Left ventricle myocardium inferior (tissue), 1 donor: ENCODE results near the gene PPP1R2C. TPM values are rescaled to one million over a fixed set of nuclear protein-coding genes. Genes with fewer than 3 reads are reported as not detected.
A peak's percentile ranks its signal among the peaks of the same experiment; 100 is the strongest.

Source experiments
- DNase-seq: peaks from one replicate; pipeline ENCODE4 v3.0.0-alpha.2; 2020
- H3K27ac ChIP-seq: fragments of 200-600 bp; replicated peaks from 2 replicates; pipeline ENCODE4 v1.8.0; 2021
- H3K27me3 ChIP-seq: fragments of 200-600 bp; 2 replicates; pipeline ENCODE4 v1.8.0; 2021; ENCODE audit warnings: low read depth
- H3K36me3 ChIP-seq: fragments of 200-600 bp; 2 replicates; pipeline ENCODE4 v1.8.0; 2021
- H3K4me1 ChIP-seq: fragments of 200-600 bp; 2 replicates; pipeline ENCODE4 v1.8.0; 2021
- H3K4me3 ChIP-seq: fragments of 200-600 bp; 2 replicates; pipeline ENCODE4 v1.8.0; 2021; ENCODE audit warnings: mild to moderate bottlenecking, moderate library complexity
- H3K9me3 ChIP-seq: fragments of 200-600 bp; replicated peaks from 2 replicates; pipeline ENCODE4 v1.8.0; 2021
- intact Hi-C: fragments of 100-400 bp; cut with micrococcal nuclease; formaldehyde crosslinking; loops from one replicate; pipeline ENCODE4 v1.11.0; 2022
- total RNA-seq: library from RNA; stranded (reverse); fragmentation: NEBNext Ultra II Directional; extraction: Animal tissue kit (Norgen Biotek cat#: 25700); gene quantifications from one replicate; pipeline ENCODE4 v1.2.1, GENCODE V29; 2021
- TF ChIP-seq, protein P1 (sequence below): fragments of 200-600 bp; IDR thresholded peaks from 2 replicates; pipeline ENCODE4 v1.8.0; 2021; ENCODE audit warnings: antibody characterized with exemption, mild to moderate bottlenecking, borderline replicate concordance
- donor health status: DM: no; HTN: yes; CAD: no; lungs with severe emphysema.

PPP1R2C gene
- total RNA-seq, 1 donor from 2014 or later, result not detected

DNA sequence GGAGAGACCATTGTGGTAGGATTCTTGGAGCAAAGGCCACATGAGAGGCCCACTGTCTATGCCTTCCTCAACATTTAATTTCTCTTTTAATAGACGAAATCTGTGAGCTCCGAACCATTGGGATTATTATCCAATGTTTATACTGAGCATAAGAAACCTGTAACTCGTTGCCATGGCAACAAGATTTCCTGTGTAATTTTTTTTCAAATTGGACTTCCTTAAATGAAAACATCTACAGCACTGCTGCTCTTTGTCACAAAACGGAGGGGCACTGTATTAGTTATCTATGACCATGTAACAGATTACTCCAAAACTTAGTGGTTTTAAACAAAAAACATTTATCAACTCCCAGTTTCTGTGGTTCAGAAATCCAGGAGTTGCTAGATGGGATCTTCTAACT, 38.7 kb downstream of the PPP1R2C start:
- H3K36me3 ChIP-seq, result no peaks in the 10 kb centered on the region
- no peak for DNase-seq
- no peaks in the 10 kb centered on the region for H3K9me3 ChIP-seq
- no peaks in the 10 kb centered on the region for H3K4me1 ChIP-seq
- TF ChIP-seq, protein P1, sequence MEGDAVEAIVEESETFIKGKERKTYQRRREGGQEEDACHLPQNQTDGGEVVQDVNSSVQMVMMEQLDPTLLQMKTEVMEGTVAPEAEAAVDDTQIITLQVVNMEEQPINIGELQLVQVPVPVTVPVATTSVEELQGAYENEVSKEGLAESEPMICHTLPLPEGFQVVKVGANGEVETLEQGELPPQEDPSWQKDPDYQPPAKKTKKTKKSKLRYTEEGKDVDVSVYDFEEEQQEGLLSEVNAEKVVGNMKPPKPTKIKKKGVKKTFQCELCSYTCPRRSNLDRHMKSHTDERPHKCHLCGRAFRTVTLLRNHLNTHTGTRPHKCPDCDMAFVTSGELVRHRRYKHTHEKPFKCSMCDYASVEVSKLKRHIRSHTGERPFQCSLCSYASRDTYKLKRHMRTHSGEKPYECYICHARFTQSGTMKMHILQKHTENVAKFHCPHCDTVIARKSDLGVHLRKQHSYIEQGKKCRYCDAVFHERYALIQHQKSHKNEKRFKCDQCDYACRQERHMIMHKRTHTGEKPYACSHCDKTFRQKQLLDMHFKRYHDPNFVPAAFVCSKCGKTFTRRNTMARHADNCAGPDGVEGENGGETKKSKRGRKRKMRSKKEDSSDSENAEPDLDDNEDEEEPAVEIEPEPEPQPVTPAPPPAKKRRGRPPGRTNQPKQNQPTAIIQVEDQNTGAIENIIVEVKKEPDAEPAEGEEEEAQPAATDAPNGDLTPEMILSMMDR, result no peak
- H3K27ac ChIP-seq, result peak overlapping the region; percentile 19
- intact Hi-C loops, result no loop called here
- H3K27me3 ChIP-seq, result no peaks in the 10 kb centered on the region
- no peak overlapping the region for H3K4me3 ChIP-seq

DNA sequence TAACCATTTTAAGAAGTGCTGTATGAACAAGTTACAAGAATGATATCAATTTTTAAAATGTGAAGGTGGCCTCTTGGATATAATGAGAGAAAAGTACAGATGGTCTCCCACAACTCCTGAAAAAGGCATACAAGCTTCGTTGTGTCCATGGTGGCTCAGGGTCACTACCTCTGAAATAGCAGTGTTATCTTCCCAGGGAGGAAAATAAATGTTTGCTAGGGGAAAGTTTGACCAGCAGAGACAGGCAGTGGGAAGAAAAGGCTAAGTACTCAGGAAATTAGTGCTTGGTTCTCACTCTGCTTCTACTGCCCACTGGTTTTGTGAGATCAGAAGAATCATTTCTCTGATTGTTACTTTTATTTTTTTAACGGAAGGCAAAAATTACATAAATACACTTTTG, 39.4 kb downstream of the PPP1R2C start:
- Histone ChIP-seq H3K4me3 (no peak overlapping the region), H3K36me3 (no peaks in the 10 kb centered on the region), H3K4me1 (no peaks in the 10 kb centered on the region), H3K27me3 (no peaks in the 10 kb centered on the region), H3K9me3 (no peaks in the 10 kb centered on the region), H3K27ac (no peak overlapping the region)
- TF ChIP-seq, protein P1, result no peak
- no peak for DNase-seq
- intact Hi-C loops, result no loop called here

DNA sequence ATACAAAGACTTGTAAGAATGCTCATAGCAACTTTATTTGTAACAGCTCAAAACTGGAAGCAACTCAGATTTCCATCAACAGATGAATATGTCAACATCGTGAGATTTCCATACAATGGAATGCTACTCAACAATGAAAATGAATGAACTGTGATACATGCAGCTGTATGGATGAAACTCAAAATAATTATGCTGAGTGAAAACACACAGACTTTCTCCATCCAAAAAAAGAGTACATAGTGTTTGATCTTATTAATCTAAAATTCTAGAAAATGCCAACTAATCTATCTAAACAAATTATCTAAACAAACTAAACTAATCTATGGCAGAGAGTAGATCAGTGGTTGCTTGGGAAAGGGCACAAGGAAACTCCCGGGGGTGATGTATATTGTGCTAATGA, 42.7 kb downstream of the PPP1R2C start:
- intact Hi-C loops, result no loop called here
- H3K4me1 ChIP-seq, result no peaks in the 10 kb centered on the region

DNA sequence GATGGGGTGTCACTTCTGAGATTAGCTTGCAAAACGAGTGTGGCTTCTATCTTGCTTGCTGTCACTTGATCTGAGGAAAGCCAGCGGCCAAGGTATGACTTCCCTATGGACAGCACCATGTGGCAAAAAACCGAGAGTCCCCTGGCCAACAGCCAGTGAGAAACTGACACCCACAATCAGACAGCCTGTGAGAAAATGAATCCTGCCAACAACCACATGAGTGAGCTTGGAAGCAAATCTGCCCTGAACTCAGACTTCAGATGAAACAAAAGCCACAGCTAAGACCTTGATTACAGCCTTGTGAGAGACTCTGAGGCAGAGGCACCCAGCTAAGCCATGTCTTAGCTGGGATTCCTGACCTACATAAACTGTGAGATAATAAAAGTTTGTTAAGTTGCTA, 45.5 kb downstream of the PPP1R2C start:
- H3K36me3 ChIP-seq, result no peaks in the 10 kb centered on the region
- no peak overlapping the region for H3K4me3 ChIP-seq
- DNase-seq, result peak; percentile 15
- TF ChIP-seq, protein P1, result no peak
- H3K4me1 ChIP-seq, result no peaks in the 10 kb centered on the region
- intact Hi-C loops, result no loop called here
- peak overlapping the region; percentile 5 for H3K27ac ChIP-seq
- no peaks in the 10 kb centered on the region for H3K27me3 ChIP-seq
- no peaks in the 10 kb centered on the region for H3K9me3 ChIP-seq

More for the DNA sequence above, 42.7 kb downstream of the PPP1R2C start:
- Histone ChIP-seq H3K9me3 (no peaks in the 10 kb centered on the region), H3K4me3 (no peak overlapping the region), H3K27ac (no peak overlapping the region), H3K36me3 (no peaks in the 10 kb centered on the region), H3K27me3 (no peaks in the 10 kb centered on the region)
- DNase-seq, result no peak
- TF ChIP-seq, protein P1, result no peak
